DMS53 treated with DMSO at 0.1 percent for 48 hours (cell line): Measurements from ENCODE around the gene PRKCH.
A peak's percentile ranks its signal among the peaks of the same experiment; 100 is the strongest.

Experiments used
- DNase-seq: peaks from one replicate; lab custom pipeline; 2025; ENCODE audit not compliant: unreplicated experiment; lab: John Stamatoyannopoulos, UW

Gene PRKCH

GRCh38 chr14:61321385-61322010 lies at the start of gene PRKCH:
PRKCH (plus strand) TSS chr14:61321579; CDS start chr14:61322102, 523 bp downstream.
- DNase-seq = peak; percentile 41

- DNase-seq = no peak
These were observed 44.1 kb upstream of the PRKCH start for GRCh38 chr14:61277232-61277631.

GRCh38 chr14:61277784-61278183 lies 43.6 kb upstream of the PRKCH start:
- no peak for DNase-seq

GRCh38 chr14:61279082-61279481 lies 42.3 kb upstream of the PRKCH start:
- no peak for DNase-seq

GRCh38 chr14:61280092-61280525 lies 41.3 kb upstream of the PRKCH start:
- DNase-seq = no peak

- DNase-seq = peak; percentile 28
These were observed 40.7 kb upstream of the PRKCH start for GRCh38 chr14:61280526-61281185.

GRCh38 chr14:61281186-61281947 lies 40.0 kb upstream of the PRKCH start, which contains the start of gene TMEM30B:
TMEM30B (minus strand) TSS chr14:61281338; CDS start chr14:61281147, 191 bp downstream.
- peak; percentile 90 for DNase-seq

GRCh38 chr14:61281948-61282275 lies 39.5 kb upstream of the PRKCH start:
- DNase-seq = no peak

- DNase-seq = no peak
These were observed 38.6 kb upstream of the PRKCH start for GRCh38 chr14:61282746-61283145.

GRCh38 chr14:61284001-61284400 lies 37.4 kb upstream of the PRKCH start:
- DNase-seq = no peak

- no peak for DNase-seq
These were observed 36.0 kb upstream of the PRKCH start for GRCh38 chr14:61285364-61285763.

GRCh38 chr14:61287196-61287595 lies 34.2 kb upstream of the PRKCH start:
- DNase-seq = no peak

GRCh38 chr14:61288228-61288627 lies 33.2 kb upstream of the PRKCH start:
- no peak for DNase-seq

GRCh38 chr14:61288720-61289119 lies 32.7 kb upstream of the PRKCH start:
- no peak for DNase-seq

GRCh38 chr14:61290701-61291100 lies 30.7 kb upstream of the PRKCH start:
- no peak for DNase-seq

GRCh38 chr14:61296151-61296550 lies 25.2 kb upstream of the PRKCH start:
- DNase-seq = no peak

GRCh38 chr14:61296719-61297502 lies 24.5 kb upstream of the PRKCH start:
- DNase-seq = peak; percentile 44

GRCh38 chr14:61297581-61297980 lies 23.8 kb upstream of the PRKCH start:
- no peak for DNase-seq

GRCh38 chr14:61298824-61299223 lies 22.6 kb upstream of the PRKCH start:
- DNase-seq = no peak

GRCh38 chr14:61300209-61300608 lies 21.2 kb upstream of the PRKCH start:
- DNase-seq = no peak

- no peak for DNase-seq
These were observed 20.6 kb upstream of the PRKCH start for GRCh38 chr14:61300754-61301153.
